Medulla oblongata (tissue), 1 donor: Measurements from ENCODE around the gene NOXO1.
"Not testable (repeated sequence)": the region's sequence is repeated elsewhere in the genome, so short reads cannot be mapped to it uniquely, and the experiment has no call there.

Experiments
- DNase-seq: peaks from one replicate; pipeline ENCODE4 v3.0.0-alpha.2; 2015; ENCODE audit errors: extremely low spot score

The NOXO1 gene

DNA sequence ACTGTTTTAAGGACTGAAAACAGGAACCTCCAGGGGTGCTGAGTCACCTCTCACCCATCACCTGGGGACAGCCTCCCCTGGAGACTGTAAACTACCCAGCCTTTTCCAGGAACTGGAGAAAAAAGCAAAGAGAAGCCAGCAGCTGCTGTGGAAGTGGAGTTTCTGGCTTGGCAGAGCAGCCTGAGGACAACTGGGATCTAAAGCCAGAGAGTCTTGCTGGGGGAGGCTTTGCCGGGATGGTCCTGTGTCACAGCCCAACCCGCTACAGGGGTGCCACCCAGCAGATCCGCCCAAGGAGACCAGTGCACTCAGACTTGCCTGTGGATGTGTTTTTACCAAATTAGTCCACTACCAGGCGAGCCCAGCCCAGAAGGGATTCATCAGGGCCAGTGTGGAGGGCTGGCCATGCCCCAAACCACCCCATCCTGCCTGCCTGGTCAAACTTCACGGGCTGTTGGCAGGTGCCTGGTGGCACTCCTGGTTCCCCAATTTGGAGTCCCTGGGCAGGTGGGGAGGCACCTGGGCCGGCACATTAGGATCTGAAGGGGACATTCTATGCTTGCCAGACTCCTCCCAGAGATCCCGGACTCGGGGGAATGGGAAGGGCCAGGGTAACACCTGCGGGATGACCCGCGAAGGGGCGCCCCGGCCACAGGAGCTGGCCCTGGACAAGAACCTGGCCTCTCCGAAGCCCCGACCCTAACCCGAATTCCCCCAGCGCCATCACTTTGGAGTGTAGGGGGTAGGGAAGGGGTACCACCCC is 39.0 kb downstream of the NOXO1 start:
- no peak for DNase-seq

DNA sequence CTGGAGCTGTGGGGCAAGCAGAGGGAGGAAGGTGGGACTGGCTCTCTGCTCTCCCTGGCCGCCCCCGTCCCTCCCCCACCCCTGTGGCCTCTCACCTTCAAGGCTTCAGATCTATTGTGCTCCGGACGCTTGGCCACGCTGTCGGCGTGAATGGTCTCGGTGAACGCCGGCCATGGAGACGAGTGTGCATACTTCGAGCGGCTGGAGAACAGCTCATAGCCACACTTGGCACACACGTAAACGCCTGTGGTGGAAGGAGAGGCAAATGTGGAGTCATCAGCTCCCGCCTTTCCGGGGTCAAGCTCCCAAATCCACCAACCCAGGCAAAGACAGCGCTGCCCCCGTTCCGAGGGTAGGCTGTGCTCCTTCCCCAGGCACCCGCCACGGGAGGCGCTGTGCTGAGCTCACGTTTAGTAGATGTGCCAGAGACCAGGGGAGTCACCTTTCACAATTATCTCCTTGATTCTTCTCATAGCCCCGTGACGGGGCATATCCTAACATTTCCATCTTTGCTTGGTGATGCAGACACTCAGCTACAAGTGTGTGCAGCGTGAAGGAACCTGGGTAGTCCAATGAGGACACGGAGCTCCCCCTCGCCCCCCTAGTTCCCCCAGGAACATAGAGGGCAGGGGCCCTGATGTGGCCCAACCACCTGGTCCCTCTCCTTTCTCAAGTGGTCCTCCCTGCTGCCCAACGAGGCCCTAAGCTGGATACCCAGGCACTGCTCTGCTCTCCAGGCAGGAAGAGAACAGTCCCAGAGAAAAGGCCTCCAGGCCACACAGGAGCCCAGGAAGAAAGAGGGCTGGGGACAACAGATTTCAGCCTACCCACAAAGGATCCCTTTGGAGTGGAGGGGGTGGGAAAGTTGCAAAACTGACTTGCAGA is 39.9 kb downstream of the NOXO1 start:
- DNase-seq: no peak

DNA sequence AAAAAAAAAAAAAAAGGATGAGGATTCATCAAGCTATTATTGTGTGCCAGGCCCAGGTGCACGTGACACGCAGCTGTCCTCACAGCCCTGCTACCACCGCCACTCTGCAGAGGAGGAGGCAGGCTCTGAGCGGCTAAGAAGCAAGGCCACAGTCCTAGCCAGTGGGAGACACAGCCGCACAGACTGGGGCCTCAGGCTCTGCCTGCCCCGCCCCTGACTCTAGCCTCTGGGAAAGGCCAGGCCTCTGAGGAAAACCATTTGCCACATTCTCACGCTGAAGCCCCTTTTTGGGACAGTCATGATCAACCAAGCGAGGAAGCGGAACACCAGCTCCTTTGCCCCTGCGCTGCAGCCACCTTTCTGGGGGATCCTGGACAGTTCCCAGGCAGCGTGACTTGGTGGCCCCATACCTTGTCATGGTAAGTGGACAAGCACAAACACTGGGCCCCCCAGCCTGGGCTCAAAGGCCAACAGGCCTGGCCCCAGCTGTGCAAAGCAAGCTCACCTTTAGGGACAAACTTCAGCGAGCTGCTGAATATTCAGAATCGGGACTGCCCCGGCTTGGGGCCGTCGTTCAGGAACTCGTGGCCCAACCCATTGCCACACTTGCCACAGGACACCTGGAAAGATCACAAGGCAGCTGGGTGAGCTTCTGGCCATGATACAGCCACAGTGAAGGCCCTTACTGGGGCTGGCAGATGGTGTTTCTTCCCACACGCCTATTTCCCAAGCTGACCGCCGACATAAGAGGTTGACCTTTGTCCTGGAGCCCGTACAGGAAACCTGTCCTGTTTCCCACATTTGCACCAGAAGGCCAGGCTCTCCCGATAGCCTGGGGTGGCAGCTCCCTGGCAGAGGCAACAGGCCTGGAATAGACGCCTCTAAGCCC is 40.8 kb downstream of the NOXO1 start:
- no peak for DNase-seq

DNA sequence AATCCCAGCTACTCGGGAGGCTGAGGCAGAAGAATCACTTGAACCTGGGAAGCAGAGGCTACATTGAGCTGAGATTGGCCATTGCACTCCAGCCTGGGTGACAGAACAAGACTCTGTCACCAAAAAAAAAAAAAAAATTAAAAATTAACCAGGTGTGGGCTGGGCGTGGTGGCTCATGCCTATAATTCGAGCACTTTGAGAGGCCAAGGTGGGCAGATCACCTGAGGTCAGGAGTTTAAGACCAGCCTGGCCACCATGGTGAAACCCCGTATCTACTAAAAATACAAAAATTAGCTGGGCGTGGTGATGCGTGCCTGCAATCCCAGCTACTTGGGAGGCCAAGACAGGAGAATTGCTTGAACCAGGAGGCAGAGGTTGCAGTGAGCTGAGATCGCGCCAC is 41.4 kb downstream of the NOXO1 start:
- DNase-seq: not testable (repeated sequence)

DNA sequence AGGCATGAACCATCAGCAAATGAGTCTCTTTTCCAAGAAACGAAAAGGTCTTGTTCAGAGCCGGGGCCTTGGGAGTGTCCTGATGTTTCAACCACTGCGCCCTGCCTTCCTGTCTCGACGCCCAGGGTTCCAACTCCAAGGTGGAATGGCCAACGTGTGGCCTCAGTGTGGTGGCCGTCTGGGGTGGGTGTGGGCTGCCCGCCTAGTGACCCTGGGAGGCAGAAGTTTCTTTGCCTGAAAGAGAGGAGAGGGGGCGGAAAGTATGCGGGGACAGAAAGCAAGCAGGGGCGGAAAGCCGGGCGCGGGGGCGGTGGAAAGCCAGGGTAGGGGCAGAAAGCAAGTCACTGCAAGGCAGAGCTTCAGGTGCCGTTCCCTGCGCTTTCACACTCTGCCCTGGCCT is 42.4 kb downstream of the NOXO1 start:
- DNase-seq: no peak

DNA sequence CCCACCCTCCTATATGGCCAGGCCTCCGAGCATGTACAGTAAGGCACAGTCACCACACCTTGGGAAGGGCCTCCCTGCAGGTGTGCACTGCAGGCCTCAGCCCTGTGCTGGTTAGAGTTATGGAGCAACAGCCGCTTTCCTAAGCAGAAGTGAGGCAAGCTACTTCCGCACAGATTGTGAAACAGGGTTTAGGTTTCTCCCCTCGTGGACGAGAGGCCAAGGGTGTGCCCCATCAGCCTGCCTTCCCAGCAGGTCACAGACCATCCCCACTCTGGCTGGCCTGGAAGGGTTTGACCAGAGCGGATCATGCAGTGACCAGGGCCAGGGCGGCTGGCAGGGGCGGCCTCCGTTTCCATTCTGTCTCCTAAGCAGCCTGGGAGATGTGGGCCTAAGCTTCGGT is 43.0 kb downstream of the NOXO1 start:
- DNase-seq: peak; percentile 19

DNA sequence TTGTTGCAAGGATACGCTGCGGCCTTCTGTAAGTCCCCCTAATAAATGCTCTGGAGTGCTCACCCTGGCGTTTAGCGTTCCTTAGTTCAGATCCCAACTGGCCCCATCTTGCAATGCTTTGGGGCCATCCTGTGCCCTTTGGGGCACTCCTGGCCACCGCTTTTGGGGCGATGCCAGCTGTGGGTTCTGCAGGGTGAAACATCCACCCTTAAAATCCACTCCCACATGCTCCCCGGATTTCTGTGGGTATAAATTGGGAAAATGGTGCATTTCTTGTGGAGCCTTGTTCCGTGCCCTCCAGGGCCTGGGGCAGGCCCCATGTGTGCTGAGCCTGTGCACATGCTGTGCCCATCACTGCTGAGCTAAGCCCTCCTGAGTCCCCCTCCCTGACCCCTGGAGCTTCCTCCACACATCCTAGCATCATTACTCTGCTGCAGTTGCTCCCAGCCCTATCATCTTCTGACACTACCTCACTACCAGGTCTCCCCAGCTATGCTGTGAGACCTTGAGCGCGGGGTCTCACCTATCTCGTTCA is 44.3 kb downstream of the NOXO1 start:
- DNase-seq: no peak

DNA sequence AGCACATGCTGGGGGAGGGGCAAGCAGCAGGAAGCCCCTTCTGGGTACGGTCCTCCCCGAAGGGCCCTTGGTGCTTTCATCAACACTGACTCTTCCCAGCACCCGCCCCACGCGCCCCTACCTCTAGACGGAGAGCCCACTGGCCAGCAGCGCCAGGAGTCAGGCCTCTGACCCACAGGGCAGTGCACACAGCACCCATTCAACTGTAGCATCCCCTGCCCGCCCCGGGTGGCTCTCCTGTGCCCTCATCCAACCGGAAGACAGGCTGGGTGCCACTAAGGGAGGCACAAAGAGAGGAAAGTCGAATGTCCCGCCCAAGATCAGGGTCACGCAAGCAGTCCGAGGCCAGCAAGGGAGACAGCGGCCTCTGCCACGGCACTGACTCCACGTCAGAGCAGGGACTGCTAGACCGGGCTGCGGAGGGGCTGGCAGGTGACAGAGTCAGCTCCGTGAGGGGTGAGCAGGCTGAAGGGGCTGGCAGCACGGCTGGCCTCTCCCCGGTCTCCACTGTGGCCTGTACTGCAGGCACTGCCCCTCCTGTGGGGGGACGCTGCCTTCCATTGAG is 48.1 kb downstream of the NOXO1 start:
- no peak for DNase-seq

DNA sequence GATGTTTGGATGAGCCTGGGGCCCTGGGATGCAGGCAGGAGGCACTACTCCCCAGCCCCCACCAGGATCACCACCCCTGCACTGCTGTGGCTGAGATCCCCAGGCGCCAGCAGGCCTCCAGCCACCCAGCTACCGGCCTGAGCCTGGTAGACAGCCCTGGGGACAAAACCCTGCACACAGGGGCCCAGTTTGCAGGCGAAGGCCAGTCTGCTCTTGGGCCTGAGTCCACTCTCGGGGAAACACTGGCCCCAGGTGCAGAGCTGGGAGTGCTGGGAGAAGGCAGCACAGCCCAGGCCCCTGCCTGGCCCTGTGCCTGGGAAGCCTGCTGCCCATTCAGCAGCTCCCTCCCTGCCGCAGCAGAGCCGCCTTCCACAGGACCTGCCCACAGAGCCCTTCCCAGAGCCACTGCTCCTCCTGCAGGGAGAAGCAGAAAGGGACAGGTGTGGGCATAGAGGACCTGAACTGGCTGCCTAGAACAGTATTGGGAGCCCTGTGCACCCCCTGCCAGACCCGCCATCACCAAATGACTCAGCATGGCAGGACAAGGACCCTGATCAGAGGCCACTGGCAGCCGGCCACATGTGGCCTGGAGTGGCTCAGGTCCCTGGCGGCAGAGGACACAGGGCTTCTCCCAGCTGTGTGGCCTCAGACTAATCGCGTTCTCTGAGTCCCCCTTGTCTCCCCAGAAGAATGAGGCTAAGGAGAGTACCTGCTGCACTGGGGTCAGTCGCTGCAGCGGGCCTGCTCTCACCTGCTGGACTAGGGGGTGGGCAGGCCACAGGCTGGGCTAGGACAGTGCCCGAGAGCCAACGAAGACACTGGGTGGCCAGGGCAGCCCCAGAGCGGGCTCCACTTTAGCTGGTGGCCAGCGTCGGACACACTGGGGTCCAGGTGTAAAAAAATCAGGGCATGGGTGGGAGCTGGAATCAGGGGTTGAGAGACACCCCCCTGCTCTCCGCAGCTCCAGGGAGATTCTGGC is 48.9 kb downstream of the NOXO1 start:
- DNase-seq: no peak

DNA sequence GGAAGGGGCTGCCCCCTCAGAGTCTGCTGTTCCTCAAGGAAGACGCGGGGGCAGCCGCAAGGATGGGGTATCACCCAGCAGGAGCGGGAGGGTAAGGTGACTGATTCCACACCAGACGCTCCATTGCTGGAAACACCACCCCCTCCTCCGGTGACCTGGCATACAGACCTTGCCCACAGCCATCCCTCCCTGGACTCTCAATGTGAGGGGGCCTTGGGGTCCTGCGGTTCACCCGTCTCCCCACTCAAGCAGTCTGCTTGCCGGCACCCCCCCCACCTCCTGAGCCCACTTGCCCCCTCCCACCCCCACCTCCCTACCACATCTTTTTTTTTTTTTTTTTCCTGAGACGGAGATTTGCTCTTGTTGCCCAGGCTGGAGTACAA is 50.9 kb downstream of the NOXO1 start:
- DNase-seq: no peak

DNA sequence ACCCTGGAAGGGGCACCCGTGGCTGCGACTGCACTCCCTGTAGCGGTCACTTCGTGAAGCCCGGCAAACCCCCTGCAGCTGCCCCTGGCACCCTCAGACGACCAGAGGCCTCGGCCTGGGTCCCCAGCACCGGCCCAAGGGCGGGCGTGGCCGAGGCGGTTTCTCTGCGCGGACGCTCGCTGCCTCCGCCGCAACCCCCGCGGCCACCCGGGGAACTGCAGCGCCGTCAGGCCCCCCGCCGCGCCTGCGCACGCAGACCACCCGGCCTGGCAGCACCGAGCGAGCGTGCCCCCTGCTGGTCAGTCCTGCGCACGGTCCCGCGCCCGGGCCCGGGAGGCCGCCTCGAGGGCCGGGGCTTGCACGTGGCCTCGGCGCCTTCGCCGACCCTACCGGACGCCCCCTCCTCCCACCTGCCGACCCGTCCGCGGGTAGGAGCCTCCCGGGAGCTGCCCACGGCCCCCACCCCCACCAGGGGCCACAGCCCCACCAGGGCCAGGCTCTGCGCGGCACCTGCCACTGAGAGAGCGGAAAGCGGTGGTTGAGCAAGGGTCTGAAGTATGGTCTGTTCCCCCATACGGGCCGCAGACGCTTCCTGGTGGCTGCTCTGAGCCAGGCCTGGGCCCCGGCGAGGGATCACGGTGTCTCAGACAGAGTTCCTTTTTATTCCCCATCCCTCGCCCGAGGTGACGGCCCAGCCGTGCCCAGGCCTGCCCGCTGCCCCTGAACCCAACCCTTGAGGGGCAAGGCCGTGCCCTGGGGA is 51.5 kb downstream of the NOXO1 start:
- peak; percentile 86 for DNase-seq

DNA sequence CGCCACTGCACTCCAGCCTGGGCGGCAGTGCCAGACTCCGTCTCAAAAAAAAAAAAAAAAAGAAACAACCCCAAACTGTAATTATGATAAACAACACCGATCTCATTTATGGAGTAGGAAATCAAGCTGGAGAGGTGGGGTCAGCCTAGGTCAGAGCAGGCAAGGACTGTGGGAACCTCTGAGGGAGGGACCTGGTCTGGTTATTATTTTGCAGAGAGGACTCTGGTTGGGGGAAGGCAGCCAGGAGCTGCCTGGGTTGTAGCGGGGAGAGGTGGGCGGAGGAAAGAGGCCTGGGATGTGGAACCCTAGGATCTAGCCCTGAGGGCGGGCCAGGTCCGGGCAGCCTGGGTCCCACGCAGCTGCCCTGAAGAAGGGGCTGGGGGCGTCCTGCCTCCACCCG is 52.2 kb downstream of the NOXO1 start:
- no peak for DNase-seq
